ENCODE measurements around the gene CELSR1. TPM values are rescaled to one million over a fixed set of nuclear protein-coding genes. Genes with fewer than 3 reads are reported as not detected.

CELSR1 gene
- total RNA-seq, 2 donors from 2014 or later, result 1.5 to 6.7 TPM

DNA sequence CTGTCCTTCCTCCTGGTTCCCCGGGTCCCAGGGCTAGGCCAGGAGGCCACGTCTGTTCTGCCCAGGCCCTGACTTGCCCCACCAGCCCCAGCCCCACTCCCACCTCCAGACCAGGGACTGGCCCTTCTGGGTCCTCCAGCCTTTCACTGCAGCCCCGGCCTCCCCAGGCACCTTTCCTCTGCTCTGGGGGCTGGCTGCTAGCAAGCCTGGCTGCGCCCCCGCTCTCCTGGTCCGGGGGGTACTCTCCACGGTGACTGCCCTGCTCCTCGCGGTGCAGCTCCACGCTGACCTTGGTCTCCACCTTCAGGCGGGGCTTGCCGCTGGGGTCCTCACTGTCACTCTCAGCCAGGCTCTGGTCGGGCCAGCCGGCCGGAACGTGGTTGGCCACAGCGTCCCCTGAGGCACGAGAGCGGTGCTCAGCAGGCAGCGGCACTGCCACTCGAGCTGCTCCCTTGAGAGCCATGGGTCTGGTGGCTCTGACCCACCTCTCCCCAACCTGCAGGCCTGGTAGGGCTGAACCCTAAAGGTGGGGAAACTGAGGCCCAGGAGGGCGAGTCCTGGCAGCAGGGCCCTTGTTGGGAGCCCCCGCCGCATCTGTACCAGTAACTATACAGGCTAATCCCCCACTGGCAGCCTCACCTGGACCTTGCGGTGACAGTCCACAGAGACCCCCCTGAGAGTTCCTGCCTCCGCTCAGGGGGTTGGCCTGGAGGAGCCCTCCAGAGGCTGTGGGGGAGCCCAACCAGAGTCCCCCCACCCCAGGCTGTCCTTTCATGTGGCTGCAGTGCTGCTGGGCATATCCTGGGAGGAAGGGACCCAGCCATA, 172.9 kb downstream of the CELSR1 start:
- no peak for DNase-seq (ENCODE audit: low spot score)
- Histone ChIP-seq H3K27me3 (replicated peaks; ENCODE audit: insufficient read depth) (no peaks in the 10 kb centered on the region), H3K27ac (no peak overlapping the region), H3K4me3 (no peak overlapping the region), H3K4me1 (ENCODE audit: control insufficient read depth in 1 of 2, low read depth in 2 of 2) (no peaks in the 10 kb centered on the region), H3K36me3 (no peaks in the 10 kb centered on the region), H3K9me3 (no peaks in the 10 kb centered on the region)
- no peak for ATAC-seq (ENCODE audit: insufficient number of reproducible peaks, low FRiP score, low read depth)
- TF ChIP-seq, protein P1, sequence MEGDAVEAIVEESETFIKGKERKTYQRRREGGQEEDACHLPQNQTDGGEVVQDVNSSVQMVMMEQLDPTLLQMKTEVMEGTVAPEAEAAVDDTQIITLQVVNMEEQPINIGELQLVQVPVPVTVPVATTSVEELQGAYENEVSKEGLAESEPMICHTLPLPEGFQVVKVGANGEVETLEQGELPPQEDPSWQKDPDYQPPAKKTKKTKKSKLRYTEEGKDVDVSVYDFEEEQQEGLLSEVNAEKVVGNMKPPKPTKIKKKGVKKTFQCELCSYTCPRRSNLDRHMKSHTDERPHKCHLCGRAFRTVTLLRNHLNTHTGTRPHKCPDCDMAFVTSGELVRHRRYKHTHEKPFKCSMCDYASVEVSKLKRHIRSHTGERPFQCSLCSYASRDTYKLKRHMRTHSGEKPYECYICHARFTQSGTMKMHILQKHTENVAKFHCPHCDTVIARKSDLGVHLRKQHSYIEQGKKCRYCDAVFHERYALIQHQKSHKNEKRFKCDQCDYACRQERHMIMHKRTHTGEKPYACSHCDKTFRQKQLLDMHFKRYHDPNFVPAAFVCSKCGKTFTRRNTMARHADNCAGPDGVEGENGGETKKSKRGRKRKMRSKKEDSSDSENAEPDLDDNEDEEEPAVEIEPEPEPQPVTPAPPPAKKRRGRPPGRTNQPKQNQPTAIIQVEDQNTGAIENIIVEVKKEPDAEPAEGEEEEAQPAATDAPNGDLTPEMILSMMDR (IDR thresholded peaks at IDR 0.05), result no peak

DNA sequence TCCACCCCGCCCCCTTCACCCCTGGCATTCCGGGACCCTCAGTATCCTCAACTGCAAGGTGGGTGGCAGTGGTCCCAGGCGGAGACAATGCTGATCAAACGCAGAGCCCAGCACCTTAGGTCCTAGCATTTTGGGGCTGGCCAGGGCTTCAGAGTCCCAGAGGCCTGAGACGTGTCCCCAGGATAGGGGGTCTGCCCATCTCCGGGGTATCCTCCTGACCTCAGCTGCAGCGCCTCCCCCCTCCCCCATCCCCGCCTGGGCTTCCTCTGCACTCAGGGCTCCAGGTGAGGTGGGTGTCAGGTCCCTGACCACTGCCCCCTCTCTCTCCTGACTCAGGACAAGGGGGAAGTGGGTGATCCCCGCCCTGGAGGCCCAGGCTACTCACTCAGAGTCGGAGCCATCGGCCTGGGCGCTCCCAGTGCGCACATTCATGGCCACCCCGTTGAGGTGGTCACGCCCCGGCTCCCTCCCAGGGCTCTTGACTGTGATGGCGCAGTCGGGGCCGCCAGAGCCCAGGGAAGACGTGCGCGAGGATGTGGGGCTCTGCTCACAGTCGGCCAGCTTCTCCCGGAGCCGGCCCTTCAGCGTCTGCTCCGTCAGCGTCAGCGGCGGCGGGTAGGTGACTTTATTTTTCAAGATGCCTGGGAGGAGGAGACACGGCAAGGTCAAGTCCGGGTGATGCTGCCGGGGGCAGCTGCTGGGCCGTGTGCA, 173.7 kb downstream of the CELSR1 start:
- Histone ChIP-seq H3K36me3 (no peaks in the 10 kb centered on the region), H3K9me3 (no peaks in the 10 kb centered on the region), H3K27me3 (replicated peaks; ENCODE audit: insufficient read depth) (no peaks in the 10 kb centered on the region), H3K4me3 (no peak overlapping the region), H3K27ac (no peak overlapping the region), H3K4me1 (ENCODE audit: control insufficient read depth in 1 of 2, low read depth in 2 of 2) (no peaks in the 10 kb centered on the region)
- ATAC-seq (ENCODE audit: insufficient number of reproducible peaks, low FRiP score, low read depth) (no peak), DNase-seq (ENCODE audit: low spot score) (no peak)
- TF ChIP-seq, protein P1 (IDR thresholded peaks at IDR 0.05), result no peak

DNA sequence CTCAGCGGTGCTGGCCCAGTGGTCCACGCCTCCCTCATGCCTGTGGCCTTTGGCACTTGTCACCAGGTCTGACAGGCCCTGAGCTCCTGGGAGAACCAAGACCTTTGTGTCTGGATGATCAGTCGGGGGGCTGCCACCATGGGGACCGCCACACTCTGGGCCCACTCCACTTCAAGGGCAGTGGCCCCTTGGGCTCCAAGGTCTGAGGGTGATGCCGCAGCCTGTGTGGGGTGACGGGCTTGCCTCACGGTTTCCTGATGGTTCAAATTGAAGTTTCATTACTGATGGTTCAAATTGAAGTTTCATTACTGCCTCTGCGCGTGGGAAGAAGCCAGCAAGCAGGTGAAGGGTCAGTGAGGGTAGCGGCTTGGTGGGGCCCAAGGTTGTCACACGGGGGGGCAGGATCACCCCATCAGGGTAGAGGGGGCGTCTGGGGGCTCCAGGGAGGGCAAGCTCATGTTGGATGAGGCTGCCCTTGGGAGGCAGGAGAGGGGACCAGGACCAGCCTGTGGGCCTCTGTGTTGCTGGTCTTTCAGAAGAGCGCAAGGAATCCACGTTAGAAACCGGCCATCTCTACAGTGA, 174.4 kb downstream of the CELSR1 start:
- H3K9me3 ChIP-seq, result no peaks in the 10 kb centered on the region
- DNase-seq (ENCODE audit: low spot score) (no peak), ATAC-seq (ENCODE audit: insufficient number of reproducible peaks, low FRiP score, low read depth) (no peak)
- H3K4me1 ChIP-seq (ENCODE audit: control insufficient read depth in 1 of 2, low read depth in 2 of 2), result no peaks in the 10 kb centered on the region
- no peak overlapping the region for H3K4me3 ChIP-seq
- no peak overlapping the region for H3K27ac ChIP-seq
- H3K27me3 ChIP-seq (replicated peaks; ENCODE audit: insufficient read depth), result no peaks in the 10 kb centered on the region
- H3K36me3 ChIP-seq, result no peaks in the 10 kb centered on the region
- TF ChIP-seq, protein P1 (IDR thresholded peaks at IDR 0.05), result no peak

DNA sequence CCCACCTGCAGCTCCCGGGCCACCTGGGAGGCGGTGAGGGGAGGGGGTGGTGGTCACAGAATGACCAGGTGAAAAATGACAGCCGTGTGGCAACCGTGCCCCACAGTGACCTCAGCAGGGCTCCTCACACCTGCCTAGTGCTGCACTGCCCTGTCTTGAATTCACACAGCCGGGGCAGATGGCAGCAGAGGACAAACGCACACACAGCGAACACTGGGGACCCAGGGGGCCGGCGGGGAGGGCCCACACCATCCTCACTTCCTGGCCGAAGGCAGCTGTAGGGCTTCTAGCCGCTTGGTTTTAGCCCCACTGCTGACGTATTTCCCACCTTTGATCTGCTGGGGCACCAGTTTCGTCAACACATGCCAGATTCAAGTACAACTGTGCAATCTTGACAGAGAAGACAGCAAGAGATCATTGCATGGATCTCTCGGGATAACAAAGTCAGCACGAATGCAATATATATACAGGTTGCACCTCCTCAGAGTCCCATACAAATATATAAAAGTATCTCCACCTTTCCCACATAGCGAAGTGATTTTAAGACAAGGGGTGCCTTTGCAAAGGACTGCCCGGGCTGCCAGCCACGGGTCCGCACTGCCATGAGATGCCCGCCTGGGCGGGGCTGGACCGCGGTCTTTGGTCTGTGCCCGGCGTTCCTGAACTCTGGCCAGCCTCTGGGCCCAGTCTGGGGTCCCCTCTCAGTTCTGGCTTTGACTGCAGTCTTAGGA, 175.1 kb downstream of the CELSR1 start:
- no peak overlapping the region for H3K4me3 ChIP-seq
- DNase-seq (ENCODE audit: low spot score) (no peak), ATAC-seq (ENCODE audit: insufficient number of reproducible peaks, low FRiP score, low read depth) (no peak)
- H3K36me3 ChIP-seq, result no peaks in the 10 kb centered on the region
- no peaks in the 10 kb centered on the region for H3K27me3 ChIP-seq (replicated peaks; ENCODE audit: insufficient read depth)
- no peaks in the 10 kb centered on the region for H3K9me3 ChIP-seq
- TF ChIP-seq, protein P1 (IDR thresholded peaks at IDR 0.05), result no peak
- H3K27ac ChIP-seq, result no peak overlapping the region
- no peaks in the 10 kb centered on the region for H3K4me1 ChIP-seq (ENCODE audit: control insufficient read depth in 1 of 2, low read depth in 2 of 2)

DNA sequence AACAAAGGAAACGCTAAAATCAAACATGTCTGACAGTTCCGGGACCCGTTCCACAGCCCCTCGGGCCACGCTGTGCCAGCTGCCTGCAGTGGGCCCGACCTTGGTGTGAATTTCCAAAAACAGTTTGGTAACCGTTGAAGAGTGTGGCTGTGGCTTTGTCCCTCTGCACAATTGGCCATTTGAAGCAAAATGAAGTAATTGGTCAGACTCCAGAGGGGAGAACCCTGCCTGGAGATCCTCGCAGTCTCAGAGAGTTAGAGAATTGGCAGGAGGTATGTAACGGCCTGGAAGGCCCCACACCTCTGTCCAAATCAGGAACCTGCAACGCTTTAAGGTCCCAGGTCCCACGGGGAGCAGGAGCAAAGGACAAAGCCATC, 175.6 kb downstream of the CELSR1 start:
- Histone ChIP-seq H3K27ac (no peak overlapping the region), H3K9me3 (no peaks in the 10 kb centered on the region), H3K4me3 (no peak overlapping the region), H3K27me3 (replicated peaks; ENCODE audit: insufficient read depth) (no peaks in the 10 kb centered on the region), H3K4me1 (ENCODE audit: control insufficient read depth in 1 of 2, low read depth in 2 of 2) (no peaks in the 10 kb centered on the region), H3K36me3 (no peaks in the 10 kb centered on the region)
- DNase-seq (ENCODE audit: low spot score) (no peak), ATAC-seq (ENCODE audit: insufficient number of reproducible peaks, low FRiP score, low read depth) (no peak)
- TF ChIP-seq, protein P1 (IDR thresholded peaks at IDR 0.05), result no peak

Data from thoracic aorta (tissue), 2 donors.